UCSD-AML1 (cell line): ENCODE results near the gene ITIH4.

ENCODE experiments used
- DNase-seq: peaks from one replicate; lab custom pipeline; 2025; ENCODE audit not compliant: unreplicated experiment; lab: John Stamatoyannopoulos, UW

Gene ITIH4

GRCh38 chr3:52849656-52850055, 19.2 kb upstream of the ITIH4 start:
- no peak for DNase-seq

GRCh38 chr3:52848617-52849016, 18.1 kb upstream of the ITIH4 start:
- no peak for DNase-seq

GRCh38 chr3:52847726-52848125, 17.3 kb upstream of the ITIH4 start:
- DNase-seq: no peak

GRCh38 chr3:52847241-52847640, 16.8 kb upstream of the ITIH4 start:
- no peak for DNase-seq

GRCh38 chr3:52846432-52846965, 16.0 kb upstream of the ITIH4 start:
- no peak for DNase-seq

- DNase-seq: no peak
These were observed 15.4 kb upstream of the ITIH4 start for GRCh38 chr3:52845691-52846431.

GRCh38 chr3:52845157-52845556, 14.7 kb upstream of the ITIH4 start:
- DNase-seq: peak; percentile 26

- no peak for DNase-seq
These were observed 14.0 kb upstream of the ITIH4 start for GRCh38 chr3:52844290-52844975.

GRCh38 chr3:52843881-52844280, 13.4 kb upstream of the ITIH4 start:
- no peak for DNase-seq

- no peak for DNase-seq
These were observed 12.8 kb upstream of the ITIH4 start for GRCh38 chr3:52843108-52843865.

GRCh38 chr3:52842424-52842823, 12.0 kb upstream of the ITIH4 start:
- no peak for DNase-seq

- no peak for DNase-seq
These were observed 11.5 kb upstream of the ITIH4 start for GRCh38 chr3:52841981-52842340.

- no peak for DNase-seq
These were observed 10.9 kb upstream of the ITIH4 start for GRCh38 chr3:52841211-52841980.

GRCh38 chr3:52839892-52840545, 9.5 kb upstream of the ITIH4 start:
- DNase-seq: no peak

GRCh38 chr3:52839268-52839575, 8.8 kb upstream of the ITIH4 start:
- no peak for DNase-seq

- DNase-seq: no peak
These were observed 8.2 kb upstream of the ITIH4 start for GRCh38 chr3:52838561-52839267.

- DNase-seq: no peak
These were observed 6.5 kb upstream of the ITIH4 start for GRCh38 chr3:52836986-52837385.

GRCh38 chr3:52836471-52836845, 6.0 kb upstream of the ITIH4 start:
- DNase-seq: no peak

GRCh38 chr3:52835766-52836470, 5.4 kb upstream of the ITIH4 start:
- no peak for DNase-seq
